IMR-90 (cell line): ENCODE results near the gene DMD. TPM values are rescaled to one million over a fixed set of nuclear protein-coding genes. Genes with fewer than 3 reads are reported as not detected.

Source experiments
- ATAC-seq: fragments of 200-7000 bp; cut with Tn5 transposase; 2 replicates; pipeline ENCODE4 v1.9.1; 2020; ENCODE audit warnings: low read depth, mild to moderate bottlenecking, moderate library complexity
- BruUV-seq: library from RNA; stranded (reverse); fragments of 400-500 nt; replicated peaks from 2 replicates; lab custom pipeline; 2021; lab: Mats Ljungman, UMichigan
- CTCF ChIA-PET: fragments of 300-600 bp; formaldehyde crosslinking; extraction: SDS; loops from one replicate; lab custom pipeline; 2021; ENCODE audit warnings: antibody characterized with exemption; lab: Yijun Ruan, JAX
- POLR2A ChIA-PET: fragments of 300-600 bp; sonication (Branson Sonifier 250); formaldehyde crosslinking; loops from one replicate; lab custom pipeline; 2022; ENCODE audit warnings: antibody characterized with exemption; ENCODE audit not compliant: unreplicated experiment; lab: Charles Lee
- DNase-seq: peaks from one replicate; pipeline ENCODE4 v3.0.0; 2013
- H2AFZ ChIP-seq: replicated peaks from 2 replicates; pipeline ENCODE3; 2013; ENCODE audit warnings: low read length, mild to moderate bottlenecking; ENCODE audit not compliant: poor library complexity
- H2AK5ac ChIP-seq: 2 replicates; pipeline ENCODE4 v1.6.1; 2013; ENCODE audit warnings: low read depth, low read length, inconsistent platforms
- H2AK9ac ChIP-seq: replicated peaks from 2 replicates; pipeline ENCODE3; 2013; ENCODE audit warnings: mild to moderate bottlenecking, low read depth, low read length, moderate library complexity; ENCODE audit not compliant: poor library complexity
- H2BK120ac ChIP-seq: 2 replicates; pipeline ENCODE4 v1.6.1; 2013; ENCODE audit warnings: low read depth, low read length, inconsistent platforms
- H2BK15ac ChIP-seq: 3 replicates; pipeline ENCODE4 v1.6.1; 2013; ENCODE audit warnings: low read depth, low read length, inconsistent platforms
- H2BK20ac ChIP-seq: 2 replicates; pipeline ENCODE4 v1.6.1; 2013; ENCODE audit warnings: low read depth, mild to moderate bottlenecking, inconsistent platforms, low read length, moderate library complexity
- H2BK5ac ChIP-seq: 2 replicates; pipeline ENCODE4 v1.6.1; 2013; ENCODE audit warnings: mild to moderate bottlenecking, low read depth, low read length, inconsistent platforms; ENCODE audit not compliant: poor library complexity, severe bottlenecking
- H3K14ac ChIP-seq: replicated peaks from 2 replicates; pipeline ENCODE4 v1.6.1; 2013; ENCODE audit warnings: low read depth, low read length, inconsistent platforms
- H3K18ac ChIP-seq: 2 replicates; pipeline ENCODE4 v1.6.1; 2013; ENCODE audit warnings: low read depth, low read length, control low read depth
- H3K23ac ChIP-seq: 2 replicates; pipeline ENCODE4 v1.6.1; 2013; ENCODE audit warnings: low read depth, low read length, inconsistent platforms
- H3K27ac ChIP-seq: 2 replicates; pipeline ENCODE4 v1.5.1; 2013; ENCODE audit warnings: mild to moderate bottlenecking, control low read depth, low read length; ENCODE audit not compliant: insufficient read depth
- H3K27me3 ChIP-seq: 2 replicates; pipeline ENCODE4 v1.6.1; 2013; ENCODE audit warnings: low read length; ENCODE audit not compliant: control insufficient read depth, insufficient read depth
- H3K36me3 ChIP-seq: 2 replicates; pipeline ENCODE4 v1.6.1; 2013; ENCODE audit warnings: low read length, mixed read lengths; ENCODE audit not compliant: control insufficient read depth, insufficient read depth
- H3K4ac ChIP-seq: 2 replicates; pipeline ENCODE4 v1.6.1; 2013; ENCODE audit warnings: low read depth, low read length, inconsistent platforms
- H3K4me1 ChIP-seq: 2 replicates; pipeline ENCODE4 v1.6.1; 2013; ENCODE audit warnings: low read length, mixed read lengths; ENCODE audit not compliant: control insufficient read depth, insufficient read depth
- H3K4me2 ChIP-seq: 2 replicates; pipeline ENCODE4 v1.6.1; 2013; ENCODE audit warnings: low read depth, mild to moderate bottlenecking, control low read depth, low read length, moderate library complexity
- H3K4me3 ChIP-seq: 2 replicates; pipeline ENCODE4 v1.5.1; 2013; ENCODE audit warnings: low read depth, mild to moderate bottlenecking, control low read depth, low read length, moderate library complexity; ENCODE audit not compliant: insufficient read depth
- H3K56ac ChIP-seq: 2 replicates; pipeline ENCODE4 v1.6.1; 2013; ENCODE audit warnings: low read length, inconsistent platforms; ENCODE audit not compliant: insufficient read depth; ENCODE audit errors: extremely low read depth
- H3K79me1 ChIP-seq, 2 experiments: 2 replicates each; pipeline ENCODE4 v1.6.1; 2013; ENCODE audit warnings: low read length in 2 of 2, inconsistent platforms in 1 of 2, low read depth in 1 of 2
- H3K9ac ChIP-seq: 2 replicates; pipeline ENCODE4 v1.6.1; 2013; ENCODE audit warnings: low read depth, low read length, control low read depth
- H3K9me1 ChIP-seq: 2 replicates; pipeline ENCODE4 v1.6.1; 2013; ENCODE audit warnings: low read length, inconsistent platforms; ENCODE audit not compliant: insufficient read depth
- H3K9me3 ChIP-seq: 2 replicates; pipeline ENCODE4 v1.6.1; 2013; ENCODE audit warnings: low read length; ENCODE audit not compliant: control insufficient read depth, insufficient read depth
- H4K20me1 ChIP-seq: 2 replicates; pipeline ENCODE4 v1.6.1; 2013; ENCODE audit warnings: low read length, inconsistent platforms; ENCODE audit not compliant: insufficient read depth
- H4K5ac ChIP-seq: 2 replicates; pipeline ENCODE4 v1.6.1; 2013; ENCODE audit warnings: mild to moderate bottlenecking, low read depth, low read length, control low read depth
- H4K8ac ChIP-seq, 2 experiments: 2 replicates each; pipeline ENCODE4 v1.6.1; 2013; ENCODE audit warnings: low read depth in 2 of 2, low read length in 2 of 2, control low read depth in 1 of 2, inconsistent platforms in 1 of 2
- H4K91ac ChIP-seq: 2 replicates; pipeline ENCODE4 v1.6.1; 2013; ENCODE audit warnings: low read depth, low read length, inconsistent platforms; ENCODE audit not compliant: insufficient read depth
- BHLHE40 ChIP-seq: fragments of 150-350 bp; IDR thresholded peaks from 2 replicates; pipeline ENCODE4 v1.6.1; 2016; ENCODE audit warnings: mild to moderate bottlenecking, low read depth, low read length
- CEBPB ChIP-seq: IDR thresholded peaks from 2 replicates; pipeline ENCODE4 v1.6.1; 2012; ENCODE audit warnings: low read depth, low read length, improper control_type of control experiment
- CHD1 ChIP-seq: IDR thresholded peaks from 2 replicates; pipeline ENCODE4 v1.6.1; 2012; ENCODE audit warnings: low read depth, low read length, improper control_type of control experiment
- CTCF ChIP-seq: conservative IDR thresholded peaks from 2 replicates; pipeline ENCODE4 v1.5.1; 2012; ENCODE audit warnings: mild to moderate bottlenecking, low read depth, low read length, improper control_type of control experiment
- RFX5 ChIP-seq: IDR thresholded peaks from 2 replicates; pipeline ENCODE4 v1.8.0; 2012; ENCODE audit warnings: low read depth, mild to moderate bottlenecking, low read length, moderate library complexity
- SMC3 ChIP-seq: fragments of 150-350 bp; IDR thresholded peaks from 2 replicates; pipeline ENCODE4 v1.6.1; 2016; ENCODE audit warnings: low read depth, mild to moderate bottlenecking, antibody characterized with exemption, low read length, moderate library complexity
- USF2 ChIP-seq: fragments of 150-350 bp; IDR thresholded peaks from 2 replicates; pipeline ENCODE4 v1.6.1; 2017; ENCODE audit warnings: mild to moderate bottlenecking, antibody characterized with exemption, low read length, low read depth
- WGBS, 2 experiments: methylation state at CpG; one replicate each; pipeline versions ENCODE4 v1.1.5 to v1.1.7; 2013; ENCODE audit warnings: missing lambda C conversion rate in 2 of 2; ENCODE audit not compliant: insufficient read length in 1 of 2; ENCODE audit errors: extremely low coverage in 2 of 2; 5-methylcytosine and 5-hydroxymethylcytosine counted together
- dilution Hi-C: fragments of 300-500 bp; cut with HindIII; formaldehyde crosslinking; loops from one replicate; pipeline ENCODE4 v1.14.3; 2018; ENCODE audit warnings: low sequenced_read_pairs; ENCODE audit not compliant: unreplicated experiment
- in situ Hi-C: fragments of 300-500 bp; cut with MboI; formaldehyde crosslinking; loops from 3 replicates; pipeline ENCODE4 v1.14.3; 2019; ENCODE audit warnings: low sequenced_read_pairs, inconsistent platforms, mixed read lengths
- intact Hi-C: fragments of 100-400 bp; cut with micrococcal nuclease; formaldehyde crosslinking; loops from 2 replicates; pipeline ENCODE4 v1.10.0; 2022
- polyA plus RNA-seq, 3 experiments: library from polyadenylated mRNA; depleted of rRNA; stranded (reverse); fragments of >200 nt; gene quantifications; 2 replicates each; pipeline ENCODE4 v1.2.3, GENCODE V29; 2012; ENCODE audit warnings: low replicate concordance in 1 of 3
- total RNA-seq: library from RNA; depleted of rRNA; stranded (reverse); fragments of >200 nt; gene quantifications from 2 replicates; pipeline ENCODE4 v1.2.3, GENCODE V29; 2012

DMD gene
- total and polyA plus RNA-seq, 2 of the 4 experiments (the other 2 are of a cell fraction), result 6.6 to 11.8 TPM

DNA sequence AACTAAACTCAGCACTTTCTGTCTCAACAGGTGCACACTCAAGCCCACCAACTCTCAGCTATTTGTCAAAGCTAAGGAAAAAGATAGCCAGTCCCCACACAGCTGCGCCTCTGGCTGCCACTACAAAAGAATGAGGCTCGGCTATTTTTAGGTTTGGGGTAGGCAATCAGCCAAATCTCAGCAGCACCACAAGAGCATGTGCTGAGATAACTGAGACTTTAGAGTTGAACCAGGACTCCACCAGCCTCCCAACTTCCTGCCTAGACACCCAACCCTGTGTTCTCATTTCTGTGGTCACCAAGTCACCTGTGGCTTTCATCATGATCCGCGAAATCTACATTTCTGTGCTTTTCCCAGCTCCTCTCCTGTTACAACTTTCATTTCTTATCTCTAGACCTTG is 28.0 kb downstream of the DMD start:
- Histone ChIP-seq H2AFZ (peak overlapping the region; percentile 16), H3K56ac (no peak overlapping the region), H2AK5ac (no peak overlapping the region), H3K79me1 (no peaks in the 10 kb centered on the region; a peak in 1 of 4 replicates), H3K36me3 (no peaks in the 10 kb centered on the region), H2BK20ac (no peak overlapping the region), H2BK120ac (peak overlapping the region; percentile 48), H4K8ac (no peak overlapping the region), H3K27ac (no peak overlapping the region), H3K9ac (no peak overlapping the region), H3K9me1 (no peaks in the 10 kb centered on the region), H3K14ac (no peak overlapping the region), H3K9me3 (no peaks in the 10 kb centered on the region), H2BK5ac (no peak overlapping the region), H4K20me1 (no peaks in the 10 kb centered on the region), H4K91ac (no peak overlapping the region), H2AK9ac (no peak overlapping the region), H4K5ac (no peak overlapping the region), H3K4me1 (peaks cover 4% of the 10 kb centered on the region), H3K4me2 (peak overlapping the region; percentile 68), H3K18ac (no peak overlapping the region; the same call in none of the 2 replicates), H3K4ac (no peak overlapping the region), H3K27me3 (no peaks in the 10 kb centered on the region), H3K4me3 (no peak overlapping the region), H3K23ac (no peak overlapping the region), H2BK15ac (no peak overlapping the region)
- POLR2A ChIA-PET, result no interaction called here
- BruUV-seq, result no TSS peak
- ATAC-seq (peak; percentile 53), DNase-seq (peak; percentile 82)
- WGBS, 2 experiments, result 20% methylated on average over 2 of the region's 4 CpGs; no CpG with 5 or more reads in 1 of the 2 experiments
- dilution Hi-C loops, result no loop called here
- TF ChIP-seq SMC3, result no peak
- no peak for TF ChIP-seq CTCF
- no peak for TF ChIP-seq RFX5
- TF ChIP-seq USF2, result no peak
- TF ChIP-seq CHD1, result no peak
- TF ChIP-seq CEBPB, result no peak
- TF ChIP-seq BHLHE40, result no peak
- CTCF ChIA-PET, result no interaction called here
- intact Hi-C loops, result no loop called here
- in situ Hi-C loops, result no loop called here
